GM12878 (cell line): Measurements from ENCODE around the gene CHSY3.

ENCODE experiments used
- CEBPZ ChIP-seq: fragments of 150-350 bp; IDR thresholded peaks from 2 replicates; pipeline ENCODE4 v1.6.1; 2016; ENCODE audit warnings: low read depth, low read length
- CTCF ChIP-seq, 3 experiments: IDR thresholded peaks in 2 of 3; conservative IDR thresholded peaks in 1 of 3; 2 replicates each; pipeline ENCODE4 v1.5.1; 2011; ENCODE audit warnings: low read depth in 3 of 3, low read length in 3 of 3, mild to moderate bottlenecking in 3 of 3, control low read depth in 2 of 3, moderate library complexity in 2 of 3, inconsistent platforms in 1 of 3, mixed read lengths in 1 of 3; ENCODE audit not compliant: control insufficient read depth in 2 of 3, insufficient read depth in 1 of 3; ENCODE audit errors: extremely low read depth in 1 of 3
- DPF2 ChIP-seq: fragments of 450-650 bp; IDR thresholded peaks from 2 replicates; pipeline ENCODE4 v1.6.1; 2017; ENCODE audit warnings: mild to moderate bottlenecking
- EP300 ChIP-seq, 2 experiments: fragments of 150-350 bp in 1 of 2; IDR thresholded peaks; 2 replicates each; pipeline ENCODE4 v1.6.1; 2011 to 2012; ENCODE audit warnings: low read depth in 2 of 2, low read length in 2 of 2, borderline replicate concordance in 1 of 2, improper control_type of control experiment in 1 of 2, inconsistent platforms in 1 of 2; ENCODE audit not compliant: control insufficient read depth in 1 of 2
- MAX ChIP-seq: IDR thresholded peaks from 2 replicates; pipeline ENCODE4 v1.6.1; 2012; ENCODE audit warnings: low read depth, low read length, improper control_type of control experiment
- MXI1 ChIP-seq: fragments of 150-350 bp; IDR thresholded peaks from 2 replicates; pipeline ENCODE4 v1.6.1; 2011; ENCODE audit warnings: low read depth, mild to moderate bottlenecking, inconsistent platforms, low read length, improper control_type of control experiment
- NFYA ChIP-seq: IDR thresholded peaks from 2 replicates; pipeline ENCODE4 v1.6.1; 2011; ENCODE audit warnings: low read depth, mild to moderate bottlenecking, low read length, improper control_type of control experiment, borderline replicate concordance
- POLR2A ChIP-seq: IDR thresholded peaks from 2 replicates; pipeline ENCODE4 v1.6.1; 2011; ENCODE audit warnings: low read depth, mild to moderate bottlenecking, low read length
- RAD21 ChIP-seq: IDR thresholded peaks from 2 replicates; pipeline ENCODE4 v1.6.1; 2011; ENCODE audit warnings: mild to moderate bottlenecking, low read depth, low read length, moderate library complexity; ENCODE audit not compliant: insufficient read depth
- SREBF1 ChIP-seq: IDR thresholded peaks from 2 replicates; pipeline ENCODE4 v1.6.1; 2012; ENCODE audit warnings: mild to moderate bottlenecking, low read length

GRCh38 chr5:129921204-129921603 is 16.9 kb downstream of the CHSY3 start:
- TF ChIP-seq MXI1 (no peak), NFYA (no peak), SREBF1 (no peak), MAX (no peak), EP300 (IDR thresholded peaks at IDR 0.05; ENCODE audit: borderline replicate concordance in 1 of 2, control insufficient read depth in 1 of 2, low read depth in 2 of 2, low read length in 2 of 2) (no peak), POLR2A (no peak), CEBPZ (no peak), RAD21 (no peak), DPF2 (no peak), CTCF (IDR thresholded peaks at IDR 0.05 in 2 of 3, conservative IDR thresholded peaks at IDR 0.05 in 1 of 3; ENCODE audit: control insufficient read depth in 2 of 3, extremely low read depth in 1 of 3, insufficient read depth in 1 of 3, low read depth in 3 of 3, low read length in 3 of 3) (no peak)
